ENCODE results near the gene IL27RA.
"Not testable (repeated sequence)": the region's sequence is repeated elsewhere in the genome, so short reads cannot be mapped to it uniquely, and the experiment has no call there.

Gene IL27RA

GRCh38 chr19:14050512-14050911 lies 18.9 kb downstream of the IL27RA start:
- TF ChIP-seq Cebpa-rat (IDR thresholded peaks at IDR 0.05), result no peak
- peaks cover 0 to 40% (median 21%) of the 10 kb centered on the region in 11 experiments; a peak in 13 of 22 replicates for H3K36me3 ChIP-seq
- H4K20me1 ChIP-seq, result peaks cover 0 to 51% (median 0%) of the 10 kb centered on the region in 11 experiments; a peak in 7 of 22 replicates
- no peak overlapping the region for H3K4me2 ChIP-seq
- no peak overlapping the region for H3K9ac ChIP-seq
- peaks cover under 1 to 34% (median 10%) of the 10 kb centered on the region in 11 experiments; a peak in 14 of 22 replicates for H3K27me3 ChIP-seq
- peaks cover 0 to 10% (median 4%) of the 10 kb centered on the region in 11 experiments; a peak in 12 of 22 replicates for H3K9me3 ChIP-seq (replicated peaks in 1 of 11)
- no peak overlapping the region for H3K4me3 ChIP-seq
- H3K4me1 ChIP-seq, result peaks cover 19 to 26% (median 21%) of the 10 kb centered on the region in 10 experiments
- no peak overlapping the region for H3K27ac ChIP-seq

GRCh38 chr19:14050961-14051360 lies 19.4 kb downstream of the IL27RA start:
- Histone ChIP-seq H3K9me3 (replicated peaks in 1 of 11) (peaks cover 0 to 10% (median 4%) of the 10 kb centered on the region in 11 experiments; a peak in 12 of 22 replicates), H3K27me3 (peaks cover 4 to 32% (median 14%) of the 10 kb centered on the region in 11 experiments; a peak in 20 of 22 replicates), H3K4me1 (peaks cover 15 to 22% (median 16%) of the 10 kb centered on the region in 10 experiments), H4K20me1 (peaks cover 0 to 46% (median 0%) of the 10 kb centered on the region in 11 experiments; a peak in 7 of 22 replicates), H3K36me3 (peaks cover 0 to 40% (median 21%) of the 10 kb centered on the region in 11 experiments; a peak in 13 of 22 replicates)
- H3K27ac ChIP-seq, H3K4me2 ChIP-seq, H3K4me3 ChIP-seq, H3K9ac ChIP-seq: not testable (repeated sequence)

- H3K4me3 ChIP-seq, result no peak overlapping the region
- no peak for TF ChIP-seq Cebpa-rat (IDR thresholded peaks at IDR 0.05)
Measured at GRCh38 chr19:14051980-14052379, 20.4 kb downstream of the IL27RA start.

GRCh38 chr19:14052470-14052869 lies 20.9 kb downstream of the IL27RA start:
- H3K9ac ChIP-seq, result no peak overlapping the region

More at GRCh38 chr19:14051980-14052379, 20.4 kb downstream of the IL27RA start:
- peaks cover 0 to 40% (median 21%) of the 10 kb centered on the region in 11 experiments; a peak in 13 of 22 replicates for H3K36me3 ChIP-seq
- H4K20me1 ChIP-seq, result peaks cover 0 to 39% (median 0%) of the 10 kb centered on the region in 11 experiments; a peak in 6 of 22 replicates
- peaks cover 5 to 12% (median 6%) of the 10 kb centered on the region in 10 experiments; a peak in 19 of 20 replicates for H3K4me1 ChIP-seq
- H3K27ac ChIP-seq, result no peak overlapping the region
- peaks cover 15 to 37% (median 24%) of the 10 kb centered on the region in 11 experiments for H3K27me3 ChIP-seq
- peaks cover 0 to 10% (median 4%) of the 10 kb centered on the region in 11 experiments; a peak in 12 of 22 replicates for H3K9me3 ChIP-seq (replicated peaks in 1 of 11)
- H3K4me2 ChIP-seq, result no peak overlapping the region
- H3K9ac ChIP-seq, result no peak overlapping the region

GRCh38 chr19:14053032-14053431 lies 21.5 kb downstream of the IL27RA start:
- no peak for TF ChIP-seq Cebpa-rat (IDR thresholded peaks at IDR 0.05)
- H3K36me3 ChIP-seq, result peaks cover 0 to 40% (median 20%) of the 10 kb centered on the region in 11 experiments; a peak in 13 of 22 replicates
- peaks cover 0 to 6% (median 4%) of the 10 kb centered on the region in 11 experiments; a peak in 12 of 22 replicates for H3K9me3 ChIP-seq (replicated peaks in 1 of 11)
- H3K4me2 ChIP-seq, result no peak overlapping the region
- no peak overlapping the region for H3K27ac ChIP-seq
- H3K9ac ChIP-seq, result no peak overlapping the region
- peaks cover 3 to 10% (median 4%) of the 10 kb centered on the region in 10 experiments; a peak in 18 of 20 replicates for H3K4me1 ChIP-seq
- peaks cover 0 to 39% (median 0%) of the 10 kb centered on the region in 11 experiments; a peak in 6 of 22 replicates for H4K20me1 ChIP-seq
- H3K4me3 ChIP-seq, result no peak overlapping the region
- peaks cover 25 to 47% (median 35%) of the 10 kb centered on the region in 11 experiments for H3K27me3 ChIP-seq

More at GRCh38 chr19:14052470-14052869, 20.9 kb downstream of the IL27RA start:
- H3K27me3 ChIP-seq, result peaks cover 19 to 42% (median 29%) of the 10 kb centered on the region in 11 experiments
- peaks cover 0 to 7% (median 1%) of the 10 kb centered on the region in 10 experiments; a peak in 15 of 20 replicates for H3K4me1 ChIP-seq
- H3K27ac ChIP-seq, result no peak overlapping the region
- TF ChIP-seq Cebpa-rat (IDR thresholded peaks at IDR 0.05), result no peak
- H3K4me2 ChIP-seq, result no peak overlapping the region
- H3K36me3 ChIP-seq, result peaks cover 0 to 40% (median 21%) of the 10 kb centered on the region in 11 experiments; a peak in 13 of 22 replicates
- H3K9me3 ChIP-seq (replicated peaks in 1 of 11), result peaks cover 0 to 10% (median 4%) of the 10 kb centered on the region in 11 experiments; a peak in 12 of 22 replicates
- H3K4me3 ChIP-seq, result no peak overlapping the region
- H4K20me1 ChIP-seq, result peaks cover 0 to 39% (median 0%) of the 10 kb centered on the region in 11 experiments; a peak in 6 of 22 replicates

GRCh38 chr19:14053500-14053899 lies 21.9 kb downstream of the IL27RA start:
- TF ChIP-seq Cebpa-rat (IDR thresholded peaks at IDR 0.05), result no peak
- H3K4me3 ChIP-seq, result no peak overlapping the region
- 0 out of 22 replicates have a peak overlapping the region, but pooled peaks of 1 of the 11 experiments have one; percentile 9 for H3K4me2 ChIP-seq
- H4K20me1 ChIP-seq, result peaks cover 0 to 39% (median 0%) of the 10 kb centered on the region in 11 experiments; a peak in 6 of 22 replicates
- peaks cover 29 to 52% (median 39%) of the 10 kb centered on the region in 11 experiments for H3K27me3 ChIP-seq
- H3K4me1 ChIP-seq, result peaks cover 8 to 15% (median 9%) of the 10 kb centered on the region in 10 experiments; a peak in 18 of 20 replicates
- H3K9ac ChIP-seq, result no peak overlapping the region
- H3K36me3 ChIP-seq, result peaks cover 0 to 37% (median 15%) of the 10 kb centered on the region in 11 experiments; a peak in 12 of 22 replicates
- H3K9me3 ChIP-seq (replicated peaks in 1 of 11), result peaks cover 0 to 1% (median under 1%) of the 10 kb centered on the region in 11 experiments; a peak in 8 of 22 replicates
- no peak overlapping the region for H3K27ac ChIP-seq

GRCh38 chr19:14054099-14054498 lies 22.5 kb downstream of the IL27RA start:
- no peak for TF ChIP-seq Cebpa-rat (IDR thresholded peaks at IDR 0.05)
- peaks cover 8 to 18% (median 10%) of the 10 kb centered on the region in 10 experiments; a peak in 18 of 20 replicates for H3K4me1 ChIP-seq

GRCh38 chr19:14054721-14055120 lies 23.2 kb downstream of the IL27RA start:
- TF ChIP-seq Cebpa-rat (IDR thresholded peaks at IDR 0.05), result no peak
- no peak overlapping the region for H3K4me3 ChIP-seq
- no peak overlapping the region for H3K27ac ChIP-seq
- H3K36me3 ChIP-seq, result peaks cover 0 to 32% (median 11%) of the 10 kb centered on the region in 11 experiments; a peak in 11 of 22 replicates
- H3K4me1 ChIP-seq, result peaks cover 9 to 18% (median 12%) of the 10 kb centered on the region in 10 experiments; a peak in 18 of 20 replicates
- H3K9ac ChIP-seq, result no peak overlapping the region
- no peaks in the 10 kb centered on the region for H3K9me3 ChIP-seq (replicated peaks in 1 of 11)
- H4K20me1 ChIP-seq, result peaks cover 0 to 39% (median 0%) of the 10 kb centered on the region in 11 experiments; a peak in 7 of 22 replicates
- H3K27me3 ChIP-seq, result peaks cover 37 to 64% (median 51%) of the 10 kb centered on the region in 11 experiments
- no peak overlapping the region for H3K4me2 ChIP-seq

More at GRCh38 chr19:14054099-14054498, 22.5 kb downstream of the IL27RA start:
- Histone ChIP-seq H3K9ac (no peak overlapping the region), H3K36me3 (peaks cover 0 to 34% (median 12%) of the 10 kb centered on the region in 11 experiments; a peak in 12 of 22 replicates), H3K4me2 (no peak overlapping the region), H3K4me3 (no peak overlapping the region), H4K20me1 (peaks cover 0 to 39% (median 0%) of the 10 kb centered on the region in 11 experiments; a peak in 7 of 22 replicates), H3K27me3 (peaks cover 35 to 58% (median 45%) of the 10 kb centered on the region in 11 experiments), H3K9me3 (replicated peaks in 1 of 11) (no peaks in the 10 kb centered on the region), H3K27ac (no peak overlapping the region)

- Histone ChIP-seq H3K4me1 (peaks cover 9 to 19% (median 13%) of the 10 kb centered on the region in 10 experiments; a peak in 18 of 20 replicates), H4K20me1 (peaks cover 0 to 39% (median 0%) of the 10 kb centered on the region in 11 experiments; a peak in 7 of 22 replicates), H3K4me3 (no peak overlapping the region), H3K27ac (no peak overlapping the region), H3K9ac (no peak overlapping the region), H3K27me3 (peaks cover 37 to 69% (median 51%) of the 10 kb centered on the region in 11 experiments), H3K4me2 (no peak overlapping the region), H3K9me3 (replicated peaks in 1 of 11) (no peaks in the 10 kb centered on the region), H3K36me3 (peaks cover 0 to 26% (median 9%) of the 10 kb centered on the region in 11 experiments; a peak in 11 of 22 replicates)
- TF ChIP-seq Cebpa-rat (IDR thresholded peaks at IDR 0.05), result no peak
Measured at GRCh38 chr19:14055396-14055795, 23.8 kb downstream of the IL27RA start.

Measured in BLaER1 treated with 17β-estradiol and CSF1 and Interleukin-3, amounts not matched to agents 10 nM and 100 nM (cell line).